Osteocyte (in vitro differentiated cells): ENCODE results near the gene CORO2B. TPM values are rescaled to one million over a fixed set of nuclear protein-coding genes. Genes with fewer than 3 reads are reported as not detected.
A peak's percentile ranks its signal among the peaks of the same experiment; 100 is the strongest.

Experiments
- DNase-seq: peaks from one replicate; pipeline ENCODE4 v3.0.0; 2021; ENCODE audit warnings: mixed read lengths; ENCODE audit not compliant: unreplicated experiment; ENCODE audit errors: extremely low spot score
- H3K27ac Mint-ChIP-seq: one replicate; pipeline ENCODE4 v1.8.0; 2021; ENCODE audit warnings: mild to moderate bottlenecking, mixed read lengths; ENCODE audit not compliant: unreplicated experiment
- H3K27me3 Mint-ChIP-seq: one replicate; pipeline ENCODE4 v1.8.0; 2021; ENCODE audit warnings: mixed read lengths; ENCODE audit not compliant: unreplicated experiment
- H3K36me3 Mint-ChIP-seq: one replicate; pipeline ENCODE4 v1.8.0; 2021; ENCODE audit warnings: mixed read lengths; ENCODE audit not compliant: unreplicated experiment
- H3K4me1 Mint-ChIP-seq: one replicate; pipeline ENCODE4 v1.8.0; 2021; ENCODE audit warnings: mixed read lengths; ENCODE audit not compliant: unreplicated experiment
- H3K4me3 Mint-ChIP-seq: one replicate; pipeline ENCODE4 v1.8.0; 2021; ENCODE audit warnings: mild to moderate bottlenecking, moderate library complexity, mixed read lengths; ENCODE audit not compliant: unreplicated experiment
- H3K9me3 Mint-ChIP-seq: one replicate; pipeline ENCODE4 v1.8.0; 2021; ENCODE audit warnings: mixed read lengths; ENCODE audit not compliant: unreplicated experiment
- CTCF ChIP-seq: fragments of 200-600 bp; sonication (generic); IDR thresholded peaks from 2 replicates; pipeline ENCODE4 v1.5.0; 2021; ENCODE audit warnings: antibody characterized with exemption, mild to moderate bottlenecking, moderate library complexity
- total RNA-seq: library from RNA; stranded (reverse); gene quantifications from 2 replicates; pipeline ENCODE4 v1.2.1, GENCODE V29; 2021

The CORO2B gene
- total RNA-seq, 1 donor from 2014 or later = 22.6 TPM

GRCh38 chr15:68726246-68726645 lies 147.5 kb downstream of the CORO2B start:
- peaks cover 5% of the 10 kb centered on the region for H3K36me3 Mint-ChIP-seq
- H3K27me3 Mint-ChIP-seq = no peaks in the 10 kb centered on the region
- H3K27ac Mint-ChIP-seq = no peak overlapping the region
- peaks cover 2% of the 10 kb centered on the region for H3K4me1 Mint-ChIP-seq
- TF ChIP-seq CTCF = no peak
- no peak overlapping the region for H3K4me3 Mint-ChIP-seq
- DNase-seq = no peak
- H3K9me3 Mint-ChIP-seq = no peaks in the 10 kb centered on the region

- no peak overlapping the region for H3K27ac Mint-ChIP-seq
- DNase-seq = no peak
- H3K4me1 Mint-ChIP-seq = peaks cover 4% of the 10 kb centered on the region
- no peaks in the 10 kb centered on the region for H3K9me3 Mint-ChIP-seq
- H3K36me3 Mint-ChIP-seq = peaks cover 5% of the 10 kb centered on the region
- no peak for TF ChIP-seq CTCF
- H3K4me3 Mint-ChIP-seq = no peak overlapping the region
- H3K27me3 Mint-ChIP-seq = peaks cover 6% of the 10 kb centered on the region
Measured at GRCh38 chr15:68729789-68730411, 151.1 kb downstream of the CORO2B start.

GRCh38 chr15:68730471-68730919 lies 151.7 kb downstream of the CORO2B start:
- H3K27ac Mint-ChIP-seq = no peak overlapping the region
- peaks cover 4% of the 10 kb centered on the region for H3K4me1 Mint-ChIP-seq
- peak; percentile 65 for TF ChIP-seq CTCF
- no peak overlapping the region for H3K4me3 Mint-ChIP-seq
- H3K27me3 Mint-ChIP-seq = peaks cover 12% of the 10 kb centered on the region
- H3K9me3 Mint-ChIP-seq = no peaks in the 10 kb centered on the region
- DNase-seq = no peak
- peaks cover 4% of the 10 kb centered on the region for H3K36me3 Mint-ChIP-seq

- H3K27ac Mint-ChIP-seq = no peak overlapping the region
- no peak overlapping the region for H3K4me3 Mint-ChIP-seq
- no peak for TF ChIP-seq CTCF
- DNase-seq = no peak
- H3K27me3 Mint-ChIP-seq = peaks cover 12% of the 10 kb centered on the region
- H3K9me3 Mint-ChIP-seq = no peaks in the 10 kb centered on the region
- H3K4me1 Mint-ChIP-seq = peaks cover 4% of the 10 kb centered on the region
- H3K36me3 Mint-ChIP-seq = no peaks in the 10 kb centered on the region
Measured at GRCh38 chr15:68730976-68731897, 152.4 kb downstream of the CORO2B start.

GRCh38 chr15:68732451-68732850 lies 153.7 kb downstream of the CORO2B start:
- Mint-ChIP-seq H3K4me1 (peaks cover 4% of the 10 kb centered on the region), H3K27me3 (peaks cover 12% of the 10 kb centered on the region), H3K4me3 (no peak overlapping the region), H3K27ac (no peak overlapping the region), H3K36me3 (no peaks in the 10 kb centered on the region), H3K9me3 (no peaks in the 10 kb centered on the region)
- TF ChIP-seq CTCF = no peak
- no peak for DNase-seq
